HCEC 1CT (cell line): Measurements from ENCODE around the gene DOCK4.

Source experiments
- DNase-seq: peaks from one replicate; pipeline ENCODE4 v3.0.0-alpha.2; 2017

DOCK4 gene

DNA sequence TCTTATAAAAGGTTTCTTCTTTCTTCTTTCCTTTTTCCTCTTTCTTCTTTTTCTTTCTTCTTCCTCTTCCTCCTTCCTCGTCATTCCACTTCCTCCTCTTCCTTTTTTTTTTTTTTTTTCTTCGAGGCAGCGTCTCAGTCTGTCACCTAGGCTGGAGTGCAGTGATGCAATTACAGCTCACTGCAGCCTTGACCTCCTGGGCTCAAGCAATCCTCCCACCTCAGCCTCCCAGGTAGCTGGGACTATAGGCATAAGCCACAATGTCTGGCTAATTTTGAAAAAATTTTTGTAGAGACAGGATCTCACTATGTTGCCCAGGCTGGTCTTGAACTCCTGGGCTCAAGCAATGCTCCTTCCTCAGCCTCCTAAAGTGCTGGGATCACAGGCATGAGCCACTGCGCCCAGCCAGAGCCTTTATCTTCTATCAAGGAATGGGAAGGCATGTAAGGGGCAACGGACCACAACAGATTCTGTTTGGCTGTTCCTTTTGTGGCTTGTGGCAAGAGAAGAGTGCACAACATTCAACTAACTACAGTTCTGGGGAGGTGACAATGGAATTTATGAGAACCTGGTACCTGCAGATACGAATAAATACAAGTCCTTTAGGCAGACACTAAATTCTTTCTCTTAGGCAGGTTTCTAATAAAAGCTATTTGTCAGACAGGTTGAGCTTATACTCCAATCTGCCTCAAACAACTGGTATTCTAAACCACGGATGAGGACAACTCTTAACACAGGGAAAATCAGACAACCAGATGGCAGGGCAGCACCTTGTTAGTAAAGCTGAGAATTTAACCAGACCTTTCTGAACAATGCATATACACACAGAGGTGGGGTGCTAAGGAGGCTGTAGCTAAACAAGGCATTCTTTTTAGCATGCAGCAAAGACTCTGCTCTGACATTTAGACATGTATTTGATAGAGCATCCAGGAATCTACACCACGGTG, 100.3 kb downstream of the DOCK4 start:
- no peak for DNase-seq

DNA sequence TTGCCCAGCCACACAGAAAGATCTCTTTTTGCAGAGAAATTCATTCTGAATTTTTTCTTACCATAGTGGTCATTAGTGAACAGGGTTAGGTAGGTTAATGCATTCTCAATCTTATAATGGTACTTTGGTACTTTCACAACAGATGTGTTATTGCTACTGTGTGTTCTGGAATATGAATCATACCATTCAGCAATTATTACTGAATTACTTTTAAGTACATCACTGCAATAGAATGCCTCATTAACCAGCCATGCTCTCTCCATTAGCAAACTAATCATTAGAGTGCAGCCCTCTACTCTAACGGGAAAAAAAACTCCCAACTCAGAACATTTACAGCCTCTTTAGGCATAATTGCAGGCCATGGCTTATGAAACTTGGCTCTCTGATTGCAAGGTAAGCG, 102.1 kb downstream of the DOCK4 start:
- DNase-seq: peak; percentile 45

DNA sequence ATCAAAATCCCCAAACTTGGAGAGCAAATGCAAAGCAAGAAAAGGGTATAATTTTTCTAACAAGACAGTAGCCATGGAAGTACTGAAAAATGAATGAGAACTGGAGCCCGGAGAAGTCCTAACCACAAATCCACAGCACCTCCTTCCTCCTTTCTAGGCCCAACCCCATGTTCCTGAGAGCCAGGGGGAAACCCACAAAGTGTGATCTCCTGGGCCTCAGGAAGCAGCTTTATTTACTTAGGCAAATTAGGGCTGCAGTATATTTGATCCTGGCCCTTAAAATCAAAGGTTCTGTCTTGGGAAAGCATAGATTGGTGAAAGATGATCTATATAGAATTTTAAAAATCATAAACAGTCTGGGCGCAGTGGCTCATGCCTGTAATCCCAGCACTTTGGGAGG, 103.0 kb downstream of the DOCK4 start:
- peak; percentile 65 for DNase-seq

DNA sequence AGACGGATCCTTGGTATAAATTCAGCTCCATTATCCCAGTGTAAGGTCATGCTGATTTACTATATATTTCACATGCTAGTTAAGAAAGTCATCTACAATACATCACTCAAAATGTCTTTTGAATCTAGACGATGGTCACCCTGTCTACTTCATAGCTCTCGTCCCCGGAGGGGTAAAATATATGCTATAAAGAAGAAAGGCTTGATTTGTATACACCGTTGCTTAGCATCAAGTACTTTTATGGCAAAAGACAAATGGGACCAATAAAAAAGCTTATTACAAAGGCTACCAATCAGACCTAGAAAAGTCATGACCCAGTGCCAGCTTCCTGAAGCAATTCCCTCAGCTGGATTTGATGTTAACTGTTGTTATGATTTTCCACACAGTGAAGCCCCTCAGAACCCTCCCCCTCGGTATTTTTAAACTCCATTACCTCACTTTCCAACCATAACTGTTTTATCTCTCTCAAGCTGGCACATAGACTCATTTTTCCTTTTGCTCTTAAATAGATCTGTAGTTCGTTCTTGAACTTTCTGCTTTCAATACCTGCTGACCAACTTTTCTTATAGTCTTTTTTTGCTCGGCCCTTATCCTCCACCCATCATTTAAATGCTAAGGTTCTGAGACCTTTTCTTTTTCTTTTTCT, 104.9 kb downstream of the DOCK4 start:
- no peak for DNase-seq

DNA sequence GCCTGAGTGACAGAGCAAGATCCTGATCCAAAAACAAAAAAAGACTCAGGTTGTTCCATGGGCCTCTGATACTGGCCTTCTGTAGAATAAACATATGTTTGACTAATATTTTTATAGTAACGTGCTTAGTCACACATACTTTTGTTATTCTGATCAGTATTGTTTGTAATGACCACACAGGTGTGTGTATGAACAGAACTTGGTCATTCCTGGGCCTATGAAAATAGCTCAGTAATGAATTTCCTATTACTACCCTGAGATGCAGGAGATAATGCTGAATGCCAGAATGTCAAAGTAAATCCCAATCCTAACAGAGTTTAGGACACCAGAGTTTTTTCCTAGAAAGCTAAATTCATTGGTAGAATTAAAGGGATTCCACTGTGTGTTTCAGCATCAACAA, 108.7 kb downstream of the DOCK4 start:
- DNase-seq: no peak

DNA sequence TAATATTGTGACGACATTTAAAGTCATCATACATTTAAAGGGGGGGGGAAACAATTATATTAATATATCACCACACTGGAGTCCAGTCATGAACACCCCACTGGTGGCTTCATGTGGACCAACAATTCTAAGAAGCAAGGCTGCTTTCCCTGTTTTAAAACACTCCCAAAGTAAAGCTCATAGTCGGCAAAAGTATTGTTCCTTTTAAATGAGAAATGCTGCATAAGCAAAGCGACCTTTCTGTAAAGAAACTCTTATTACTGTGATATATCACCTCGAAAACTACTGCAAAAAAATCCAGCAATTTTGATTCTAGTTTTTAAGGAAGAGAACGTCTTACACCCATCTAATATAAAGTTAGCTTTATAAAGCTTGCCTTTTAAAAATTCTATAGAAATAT, 112.8 kb downstream of the DOCK4 start:
- DNase-seq: no peak

DNA sequence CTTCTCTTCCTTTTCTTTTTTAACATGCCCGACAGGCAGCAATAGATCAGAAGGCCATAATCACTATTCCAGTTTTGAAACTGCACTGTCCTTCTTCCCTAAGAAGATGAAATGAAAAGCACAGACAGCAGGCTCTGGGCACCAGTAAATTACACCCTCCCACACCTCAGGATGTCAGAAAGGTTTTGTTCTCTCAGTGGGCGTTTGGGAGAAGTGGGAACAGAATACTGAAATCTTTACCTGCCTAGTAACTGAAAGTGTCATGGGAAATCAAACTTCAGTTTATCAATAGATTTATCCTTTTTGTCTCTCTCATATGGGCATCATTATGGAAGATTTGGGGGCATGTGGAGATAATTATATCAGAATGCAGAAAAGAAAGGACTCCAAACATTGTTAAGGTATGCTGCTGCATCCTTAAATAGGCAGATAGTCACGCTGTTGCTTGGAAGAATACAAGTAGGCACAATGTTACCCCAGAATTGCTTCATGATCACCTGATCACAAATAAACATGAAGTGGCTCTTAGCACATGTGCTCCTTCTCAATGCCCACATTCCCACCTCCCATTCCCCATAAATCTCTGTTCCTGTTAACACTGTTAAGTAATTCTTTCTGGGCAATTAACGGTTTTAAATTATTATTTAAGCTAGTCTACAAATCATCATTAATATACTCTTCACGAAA, 113.3 kb downstream of the DOCK4 start:
- no peak for DNase-seq

DNA sequence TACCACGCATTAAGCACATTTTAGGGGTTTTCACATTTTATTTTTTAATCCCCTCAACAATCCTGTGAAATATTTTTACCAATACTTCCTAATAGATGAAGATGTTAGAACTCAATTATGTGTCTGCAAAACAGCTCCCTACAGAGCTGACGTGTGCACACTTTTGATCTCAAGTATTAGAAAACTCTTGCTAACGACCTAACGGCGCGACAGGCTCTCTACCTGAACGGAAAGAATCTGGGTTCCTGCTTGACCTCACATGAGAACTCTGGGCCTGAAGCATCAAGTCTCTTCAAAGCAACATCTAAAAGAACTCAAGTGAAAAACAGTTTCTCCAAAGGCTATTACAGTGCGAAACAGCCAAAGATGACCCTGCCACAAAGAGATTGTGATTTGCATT, 113.9 kb downstream of the DOCK4 start:
- DNase-seq: no peak

DNA sequence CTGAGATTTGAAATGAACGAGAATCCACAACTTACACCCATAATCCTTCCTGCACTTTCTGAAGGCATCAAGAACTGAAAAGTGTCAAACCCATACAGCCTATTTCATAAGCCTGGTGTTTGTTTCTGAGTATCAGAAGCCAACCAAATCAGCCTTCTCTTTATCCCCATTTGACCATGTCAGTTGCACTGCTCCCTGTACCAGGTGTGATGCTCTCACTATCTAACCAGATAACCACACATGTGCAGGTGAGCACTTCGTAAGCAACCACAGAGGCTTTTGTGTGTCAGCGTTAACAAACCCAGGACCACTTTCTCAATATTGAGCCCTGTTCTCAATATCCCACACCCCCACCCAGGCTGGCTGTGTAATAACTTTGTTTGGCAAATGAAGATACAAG, 114.4 kb downstream of the DOCK4 start:
- DNase-seq: no peak

DNA sequence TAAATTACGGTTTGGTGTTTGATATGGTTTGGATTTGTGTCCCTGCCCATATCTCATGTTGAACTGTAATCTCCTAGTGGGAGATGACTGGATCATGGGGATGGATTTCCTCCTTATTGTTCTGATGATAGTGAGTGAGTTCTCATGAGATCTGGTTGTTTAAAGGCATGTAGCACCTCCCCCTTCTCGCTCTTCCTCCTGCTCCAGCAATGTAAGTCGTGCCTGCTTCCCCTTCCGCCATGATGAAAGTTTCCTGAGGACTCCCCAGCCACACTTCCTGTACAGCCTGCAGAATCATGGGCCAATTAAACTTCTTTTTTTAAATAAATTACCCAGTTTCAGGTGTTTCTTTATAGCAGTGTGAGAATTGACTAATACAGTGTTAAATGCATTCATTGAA, 116.6 kb downstream of the DOCK4 start:
- DNase-seq: no peak

DNA sequence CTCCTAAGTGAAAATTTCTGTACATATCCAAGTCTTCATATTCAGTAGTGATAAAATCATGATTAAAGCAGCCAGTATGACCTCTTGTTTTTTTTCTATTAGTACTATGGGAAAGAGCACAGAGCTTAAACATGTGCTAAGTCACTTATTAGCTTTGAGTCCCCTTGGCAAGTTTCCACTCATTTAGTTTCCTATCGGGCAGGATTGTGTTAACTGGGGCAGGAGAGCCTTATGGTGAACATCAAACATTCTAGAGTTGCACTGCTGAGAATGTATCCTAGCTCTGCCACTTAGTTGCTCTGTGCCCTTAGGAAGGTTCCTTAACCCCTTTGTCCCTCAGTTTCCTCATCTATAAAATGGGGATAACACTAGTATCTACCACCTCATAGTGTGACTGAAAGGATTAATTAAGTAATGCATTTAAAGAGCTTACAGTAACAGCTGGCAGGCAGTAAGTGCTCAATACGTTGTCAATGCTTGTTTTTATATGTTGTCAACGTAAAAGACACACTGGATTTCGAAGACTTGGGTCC, 117.6 kb downstream of the DOCK4 start:
- no peak for DNase-seq

DNA sequence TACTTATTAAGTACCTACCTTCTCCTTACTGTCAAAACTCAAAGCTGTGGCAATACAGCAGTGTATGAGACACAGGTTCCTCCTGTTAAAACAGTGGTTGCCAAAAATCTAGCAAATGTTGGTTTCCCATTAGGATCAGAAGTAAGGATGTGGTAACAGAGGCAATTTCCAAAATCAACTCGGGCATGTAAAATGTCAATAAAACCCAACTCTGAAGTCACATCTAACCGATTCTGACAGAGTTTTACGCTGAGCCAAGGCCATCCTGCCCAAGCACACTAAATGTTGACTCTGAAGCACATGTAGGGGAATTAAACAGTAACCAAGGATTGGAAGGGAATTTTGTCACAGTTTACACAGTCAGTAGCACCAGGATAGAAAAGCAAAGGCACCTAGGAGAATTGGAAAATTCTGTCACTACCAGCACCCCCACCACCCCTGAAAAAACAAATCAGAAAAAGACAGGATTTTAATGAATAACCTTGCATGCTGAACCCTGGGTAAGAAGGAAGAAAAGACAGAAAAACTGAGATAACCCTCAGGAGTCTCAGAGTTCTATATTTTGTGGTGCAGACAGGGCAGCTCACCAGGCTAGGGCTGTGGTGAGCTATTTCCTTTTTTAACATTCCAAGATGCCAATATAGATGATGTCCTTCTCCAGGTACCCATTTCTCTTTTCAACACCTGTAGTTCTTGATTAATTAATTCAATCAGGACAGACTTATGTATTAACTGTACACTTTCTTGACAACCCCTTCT, 119.5 kb downstream of the DOCK4 start:
- no peak for DNase-seq

DNA sequence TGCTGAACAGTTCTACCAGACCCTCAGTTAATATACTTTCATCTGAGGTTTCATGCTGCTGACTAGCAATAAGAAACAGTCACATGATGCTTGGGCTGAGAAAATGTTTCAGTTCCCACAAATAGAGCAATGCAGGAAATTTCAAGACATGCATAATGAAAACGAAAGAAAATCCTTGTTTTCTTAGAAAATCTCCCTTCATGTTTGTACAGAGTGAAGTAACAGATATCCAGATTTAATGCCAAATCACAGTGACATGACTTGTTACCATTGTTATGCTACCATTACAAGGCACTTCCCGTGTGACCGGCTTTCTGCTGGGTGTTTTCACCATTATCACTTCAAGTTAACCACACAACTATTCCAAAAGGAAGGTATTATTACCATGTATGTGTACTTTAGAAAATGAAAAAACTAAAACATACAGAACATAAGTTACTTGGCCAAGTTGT, 121.7 kb downstream of the DOCK4 start:
- no peak for DNase-seq

DNA sequence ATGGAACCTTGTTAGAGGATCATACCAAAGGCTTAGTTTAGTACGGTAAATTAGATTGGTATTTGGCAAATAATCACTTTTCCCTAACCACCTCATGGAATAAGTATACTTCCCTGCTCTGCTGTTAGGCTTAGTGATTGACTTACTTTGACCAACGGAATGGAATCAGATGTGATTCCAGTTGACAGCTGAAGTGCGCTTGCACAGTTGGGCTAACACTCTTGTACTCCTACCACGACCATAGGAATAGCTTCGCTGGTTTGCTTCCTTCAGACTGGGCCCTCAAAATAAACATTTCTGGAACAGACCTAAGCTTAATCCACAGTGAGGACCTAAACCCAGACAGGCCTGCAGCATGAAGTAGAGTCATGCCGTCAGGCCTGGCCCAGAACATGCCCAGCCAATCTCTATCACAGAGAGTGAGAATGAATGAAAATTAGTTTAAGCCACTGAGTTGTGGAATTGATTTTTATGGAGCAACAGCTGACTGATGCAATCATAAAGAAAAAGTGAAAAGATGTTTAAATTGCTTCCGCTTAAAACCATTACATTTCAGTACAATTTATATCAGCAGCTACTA, 122.3 kb downstream of the DOCK4 start:
- no peak for DNase-seq

DNA sequence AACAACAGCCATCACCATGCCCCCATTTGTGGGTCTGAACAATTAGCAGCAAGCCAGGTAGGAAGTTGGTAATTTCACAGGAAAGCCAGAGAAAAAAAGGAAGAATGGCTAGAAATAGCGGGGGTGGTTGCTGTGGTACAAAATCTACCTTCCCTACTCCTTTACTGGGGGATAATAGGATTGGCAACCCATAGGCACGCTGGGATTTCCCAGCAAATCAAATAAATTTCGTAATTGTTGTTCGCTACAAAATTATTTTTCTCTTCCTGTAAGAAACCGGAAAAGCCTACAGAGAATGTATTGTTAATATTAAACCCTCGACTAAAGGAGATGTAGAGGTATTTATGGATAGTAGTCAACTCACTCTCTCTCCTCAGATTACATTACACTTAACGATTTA, 123.9 kb downstream of the DOCK4 start:
- DNase-seq: no peak

DNA sequence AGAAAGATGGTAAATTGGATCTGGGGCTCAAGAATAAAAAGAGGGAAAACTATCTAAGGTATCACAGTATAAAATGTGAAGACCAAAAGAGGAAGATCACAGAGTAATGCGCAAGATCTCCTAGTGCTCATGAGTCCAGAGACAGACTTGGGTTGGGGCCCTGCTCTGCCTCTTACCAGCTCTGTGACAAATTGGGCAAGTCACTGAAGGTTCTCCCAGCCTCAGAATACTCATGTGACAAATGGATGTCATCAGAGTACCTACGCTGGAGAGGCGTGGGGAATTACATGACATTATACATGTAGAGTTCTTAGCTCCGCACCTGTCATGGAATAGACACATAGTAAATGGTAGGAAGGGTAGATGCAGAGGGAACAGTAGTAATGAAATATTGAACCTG, 124.4 kb downstream of the DOCK4 start:
- no peak for DNase-seq

DNA sequence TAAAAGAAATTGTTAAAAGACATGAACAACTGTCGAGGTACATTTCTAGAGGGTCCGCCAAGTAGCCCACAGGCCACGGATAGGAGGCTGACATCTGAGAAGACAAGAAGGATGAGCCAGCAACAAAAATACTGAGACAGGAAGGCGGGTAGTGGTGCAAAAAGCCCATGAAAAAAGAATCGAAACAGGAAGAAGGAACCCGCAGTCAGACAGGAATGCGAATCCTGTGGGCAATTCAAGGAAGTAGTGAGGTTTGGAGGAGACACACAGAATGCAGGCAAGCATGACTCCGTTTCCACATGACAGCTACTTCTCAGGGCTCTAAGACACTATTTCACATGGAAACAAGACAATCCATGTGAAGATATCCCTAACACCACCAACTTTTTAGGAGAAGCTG, 125.2 kb downstream of the DOCK4 start:
- peak; percentile 6 for DNase-seq

DNA sequence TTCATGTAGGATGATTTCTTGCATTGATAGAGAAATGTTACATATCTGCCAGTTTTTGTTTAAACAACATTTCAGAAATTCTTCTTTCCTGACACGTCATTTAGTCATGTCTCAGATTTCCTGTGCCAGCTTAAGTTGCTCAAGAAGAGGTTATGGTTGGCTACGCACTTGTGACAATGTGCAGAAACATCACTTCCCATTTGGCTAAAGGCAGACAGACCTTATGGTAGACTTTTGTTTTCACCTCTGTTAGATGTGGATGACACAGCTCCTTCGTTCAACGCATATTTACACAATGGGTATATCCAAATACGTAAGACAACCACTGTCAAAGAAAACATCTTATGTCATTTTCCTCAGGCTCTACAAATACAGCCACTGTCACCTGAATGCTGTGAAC, 125.8 kb downstream of the DOCK4 start:
- peak; percentile 94 for DNase-seq

DNA sequence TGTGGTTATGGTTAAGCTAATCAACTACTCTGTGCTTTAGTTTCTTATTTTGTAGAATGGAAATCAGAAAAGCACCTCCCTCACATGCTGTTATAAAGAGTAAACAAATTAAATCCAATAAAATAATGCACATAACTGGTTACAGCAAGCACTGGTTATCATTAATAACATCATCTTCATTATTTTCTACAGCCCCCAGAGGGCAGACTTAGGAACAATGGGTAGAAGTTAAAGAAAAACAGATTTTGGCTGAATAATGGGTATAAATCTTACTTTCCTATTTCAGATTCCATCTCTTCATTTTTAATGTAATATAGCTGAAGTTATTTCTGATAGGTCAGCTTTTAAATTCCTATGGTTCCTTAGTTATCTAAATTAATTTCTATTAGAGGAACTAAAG, 126.5 kb downstream of the DOCK4 start:
- DNase-seq: peak; percentile 37

DNA sequence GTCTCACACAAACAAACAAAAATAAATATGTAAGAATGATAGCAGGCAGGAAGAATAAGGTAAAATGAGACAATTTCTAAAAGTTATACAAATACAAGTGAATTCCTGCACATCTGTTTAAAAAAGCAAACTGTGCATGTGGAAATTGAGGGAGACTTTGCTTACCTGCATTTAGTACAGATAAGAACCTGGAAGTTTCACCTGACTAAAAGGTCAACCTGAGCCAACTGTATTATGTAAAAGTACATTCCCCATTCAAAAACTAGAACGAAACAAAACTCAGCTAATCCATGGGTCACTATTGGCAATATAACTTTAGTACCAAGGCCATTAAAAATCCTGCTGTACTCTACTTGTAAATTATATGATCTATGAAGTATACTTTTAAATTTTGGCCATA, 127.1 kb downstream of the DOCK4 start:
- DNase-seq: no peak

DNA sequence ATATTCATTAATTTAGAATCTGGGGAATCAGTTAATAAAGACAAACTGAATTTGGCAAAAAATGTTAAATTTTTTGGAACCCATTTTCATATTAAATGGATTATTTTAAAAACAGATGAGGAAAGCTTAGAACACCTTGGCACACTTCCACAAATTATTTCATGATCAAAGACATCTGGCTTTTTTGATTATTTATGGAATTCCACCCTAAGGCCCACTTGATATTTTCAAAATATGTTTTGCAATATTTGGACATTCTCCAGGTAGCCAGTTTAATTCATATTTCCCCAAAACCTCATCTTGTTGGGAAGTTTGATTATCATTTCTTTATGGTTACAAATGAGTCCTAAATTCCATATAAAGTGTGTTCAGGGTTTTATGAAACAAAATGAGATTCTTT, 129.9 kb downstream of the DOCK4 start:
- DNase-seq: peak; percentile 10

DNA sequence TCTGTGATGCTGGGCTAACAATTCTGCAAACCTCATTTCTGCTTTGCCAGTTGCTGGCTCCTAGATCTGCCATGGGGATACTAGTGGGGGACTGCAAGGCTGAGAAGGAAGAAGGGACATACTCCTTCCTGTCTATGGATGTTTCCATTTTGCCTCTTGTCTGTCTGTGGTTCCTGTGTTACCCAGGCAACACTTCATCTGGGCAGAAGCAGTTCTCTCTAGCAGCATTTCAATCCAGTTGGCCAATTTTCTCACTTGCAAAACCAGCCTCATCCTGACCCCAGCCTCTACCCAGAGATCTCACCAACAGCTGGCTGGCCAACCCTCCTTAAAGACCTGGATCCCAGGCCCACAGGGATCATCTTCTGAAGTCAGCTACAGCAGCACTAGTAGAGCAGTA, 131.7 kb downstream of the DOCK4 start:
- no peak for DNase-seq
